CD14-positive monocyte (primary cell): ENCODE data around the gene ZNF385C. TPM values are rescaled to one million over a fixed set of nuclear protein-coding genes. Genes with fewer than 3 reads are reported as not detected.
A peak's percentile ranks its signal among the peaks of the same experiment; 100 is the strongest.

Source experiments
- DNase-seq, 3 donors: peaks; one replicate each; pipeline ENCODE4 v3.0.0-alpha.2; 2011 to 2022
- H2AFZ ChIP-seq: 2 replicates; pipeline ENCODE4 v1.6.0; 2012; ENCODE audit warnings: mild to moderate bottlenecking, low read depth, low read length, inconsistent platforms; ENCODE audit not compliant: insufficient read depth, poor library complexity, severe bottlenecking
- H3K27ac ChIP-seq, 2 donors: 1 replicate in 1 of 2; 2 replicates in 1 of 2; pipeline ENCODE4 v1.5.1; 2012 to 2013; ENCODE audit warnings: low read length in 2 of 2, control low read depth in 1 of 2, inconsistent platforms in 1 of 2, low read depth in 1 of 2, mild to moderate bottlenecking in 1 of 2
- H3K27me3 ChIP-seq, 2 donors: one replicate each; pipeline versions ENCODE4 v1.6.0 to v1.6.1; 2011 to 2013; ENCODE audit warnings: low read length in 2 of 2; ENCODE audit not compliant: control insufficient read depth in 2 of 2, insufficient read depth in 2 of 2
- H3K36me3 ChIP-seq, 2 donors: replicated peaks in 1 of 2; 1 replicate in 1 of 2; 2 replicates in 1 of 2; pipeline versions ENCODE4 v1.5.1 to v1.6.1; 2012 to 2013; ENCODE audit warnings: low read length in 2 of 2, control low read depth in 1 of 2, inconsistent platforms in 1 of 2, mild to moderate bottlenecking in 1 of 2; ENCODE audit not compliant: insufficient read depth in 2 of 2, control insufficient read depth in 1 of 2
- H3K4me1 ChIP-seq, 2 donors: 1 replicate in 1 of 2; 2 replicates in 1 of 2; pipeline versions ENCODE4 v1.5.1 to v1.6.1; 2012 to 2013; ENCODE audit warnings: low read length in 2 of 2, control low read depth in 1 of 2, inconsistent platforms in 1 of 2, mild to moderate bottlenecking in 1 of 2, moderate library complexity in 1 of 2; ENCODE audit not compliant: insufficient read depth in 2 of 2, control insufficient read depth in 1 of 2
- H3K4me2 ChIP-seq: replicated peaks from 2 replicates; pipeline ENCODE3; 2012; ENCODE audit warnings: low read length, moderate library complexity, mild to moderate bottlenecking; ENCODE audit not compliant: poor library complexity, severe bottlenecking; ENCODE audit errors: extremely low read depth
- H3K4me3 ChIP-seq, 3 experiments: fragments of 200-600 bp in 1 of 3; sonication (generic) in 1 of 3; replicated peaks in 1 of 3; 1 replicate in 2 of 3; 2 replicates in 1 of 3; pipeline ENCODE4 v1.5.1; 2011 to 2013; ENCODE audit warnings: low read length in 3 of 3, mild to moderate bottlenecking in 3 of 3, control low read depth in 2 of 3, low read depth in 2 of 3, inconsistent platforms in 1 of 3, moderate library complexity in 1 of 3
- H3K79me2 ChIP-seq: 2 replicates; pipeline ENCODE4 v1.6.0; 2012; ENCODE audit warnings: mild to moderate bottlenecking, control low read depth, inconsistent platforms, low read length, moderate library complexity; ENCODE audit not compliant: insufficient read depth
- H3K9ac ChIP-seq: 2 replicates; pipeline ENCODE4 v1.6.0; 2017; ENCODE audit warnings: low read length, mild to moderate bottlenecking; ENCODE audit not compliant: insufficient read depth, poor library complexity, severe bottlenecking
- H3K9me3 ChIP-seq, 2 donors: replicated peaks in 1 of 2; 1 replicate in 1 of 2; 2 replicates in 1 of 2; pipeline versions ENCODE4 v1.5.1 to v1.6.1; 2012 to 2013; ENCODE audit warnings: low read length in 2 of 2, control low read depth in 1 of 2; ENCODE audit not compliant: control insufficient read depth in 1 of 2, insufficient read depth in 1 of 2
- H4K20me1 ChIP-seq: 2 replicates; pipeline ENCODE4 v1.6.0; 2012; ENCODE audit warnings: mild to moderate bottlenecking, low read length, control low read depth, moderate library complexity; ENCODE audit not compliant: insufficient read depth
- H3K27ac Mint-ChIP-seq, 7 donors: one replicate each; pipeline ENCODE4 v1.8.0; 2020; ENCODE audit warnings: mild to moderate bottlenecking in 7 of 7, mixed read lengths in 7 of 7, moderate library complexity in 6 of 7, inconsistent platforms in 2 of 7
- H3K27me3 Mint-ChIP-seq, 3 donors: one replicate each; pipeline ENCODE4 v1.8.0; 2021 to 2022; ENCODE audit warnings: low read depth in 3 of 3, mild to moderate bottlenecking in 3 of 3, mixed read lengths in 3 of 3, moderate library complexity in 3 of 3, inconsistent platforms in 1 of 3
- H3K36me3 Mint-ChIP-seq, 2 donors: one replicate each; pipeline ENCODE4 v1.8.0; 2020; ENCODE audit warnings: mixed read lengths in 2 of 2, inconsistent platforms in 1 of 2, mild to moderate bottlenecking in 1 of 2
- H3K4me1 Mint-ChIP-seq: one replicate; pipeline ENCODE4 v1.8.0; 2020; ENCODE audit warnings: mild to moderate bottlenecking, mixed read lengths
- H3K4me3 Mint-ChIP-seq, 2 donors: one replicate each; pipeline ENCODE4 v1.8.0; 2020; ENCODE audit warnings: mild to moderate bottlenecking in 2 of 2, mixed read lengths in 2 of 2, moderate library complexity in 1 of 2
- H3K9me3 Mint-ChIP-seq, 7 donors: one replicate each; pipeline ENCODE4 v1.8.0; 2020 to 2022; ENCODE audit warnings: mixed read lengths in 7 of 7, mild to moderate bottlenecking in 6 of 7, moderate library complexity in 6 of 7, inconsistent platforms in 2 of 7
- WGBS: methylation state at CpG from one replicate; pipeline ENCODE4 v1.1.5; 2013; ENCODE audit warnings: missing lambda C conversion rate; ENCODE audit not compliant: insufficient coverage; 5-methylcytosine and 5-hydroxymethylcytosine counted together
- intact Hi-C, 2 donors: fragments of 100-400 bp; cut with micrococcal nuclease; formaldehyde crosslinking; loops; one replicate each; pipeline versions ENCODE4 v1.15.0 to v1.15.1; 2023
- polyA plus RNA-seq, 3 donors: library from polyadenylated mRNA; depleted of rRNA in 1 of 3; unstranded in 2 of 3; stranded (reverse) in 1 of 3; fragments of 300-500 nt in 2 of 3; fragments of >200 nt in 1 of 3; fragmentation: Illumina TruSeq in 2 of 3; gene quantifications; 1 replicate in 2 of 3; 2 replicates in 1 of 3; pipeline ENCODE4 v1.2.3, GENCODE V29; 2012 to 2021
- TF ChIP-seq, protein P1 (sequence below): fragments of 200-600 bp; IDR thresholded peaks from one replicate; pipeline ENCODE4 v1.8.0; 2022; ENCODE audit warnings: antibody characterized with exemption, mild to moderate bottlenecking

ZNF385C gene
- polyA plus RNA-seq, 3 donors: 0.09 to 0.55 TPM; not detected in 1

DNA sequence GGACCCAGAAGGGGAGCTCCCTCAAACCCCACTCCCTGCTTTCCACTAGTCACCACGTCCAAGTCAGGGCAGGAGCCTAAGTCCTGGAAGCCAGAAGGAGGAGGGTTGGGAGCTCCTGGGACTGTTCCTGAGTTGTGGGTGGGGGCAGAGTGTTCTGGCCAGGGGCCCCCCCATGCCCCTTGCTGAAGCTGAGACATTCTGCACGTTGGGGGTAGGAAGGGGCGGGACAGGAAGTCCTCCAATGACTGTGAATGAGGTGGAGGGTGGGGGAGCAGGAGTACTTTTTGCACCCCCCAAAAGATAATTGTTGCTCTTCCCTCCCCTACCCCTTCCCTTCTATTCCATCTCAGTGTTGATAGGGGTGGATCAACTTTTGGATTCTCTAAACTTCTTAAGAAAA lies 26.5 kb downstream of the ZNF385C start:
- H3K79me2 ChIP-seq: no peaks in the 10 kb centered on the region
- peaks cover 4 to 25% of the 10 kb centered on the region in 2 donors for H3K27me3 ChIP-seq
- no CpG with 5 or more reads among the region's 3 CpGs for WGBS
- H4K20me1 ChIP-seq: no peaks in the 10 kb centered on the region
- peaks cover 11 to 15% of the 10 kb centered on the region in 2 donors for H3K4me1 ChIP-seq
- TF ChIP-seq, protein P1, sequence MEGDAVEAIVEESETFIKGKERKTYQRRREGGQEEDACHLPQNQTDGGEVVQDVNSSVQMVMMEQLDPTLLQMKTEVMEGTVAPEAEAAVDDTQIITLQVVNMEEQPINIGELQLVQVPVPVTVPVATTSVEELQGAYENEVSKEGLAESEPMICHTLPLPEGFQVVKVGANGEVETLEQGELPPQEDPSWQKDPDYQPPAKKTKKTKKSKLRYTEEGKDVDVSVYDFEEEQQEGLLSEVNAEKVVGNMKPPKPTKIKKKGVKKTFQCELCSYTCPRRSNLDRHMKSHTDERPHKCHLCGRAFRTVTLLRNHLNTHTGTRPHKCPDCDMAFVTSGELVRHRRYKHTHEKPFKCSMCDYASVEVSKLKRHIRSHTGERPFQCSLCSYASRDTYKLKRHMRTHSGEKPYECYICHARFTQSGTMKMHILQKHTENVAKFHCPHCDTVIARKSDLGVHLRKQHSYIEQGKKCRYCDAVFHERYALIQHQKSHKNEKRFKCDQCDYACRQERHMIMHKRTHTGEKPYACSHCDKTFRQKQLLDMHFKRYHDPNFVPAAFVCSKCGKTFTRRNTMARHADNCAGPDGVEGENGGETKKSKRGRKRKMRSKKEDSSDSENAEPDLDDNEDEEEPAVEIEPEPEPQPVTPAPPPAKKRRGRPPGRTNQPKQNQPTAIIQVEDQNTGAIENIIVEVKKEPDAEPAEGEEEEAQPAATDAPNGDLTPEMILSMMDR: no peak
- Mint-ChIP-seq H3K27ac (no peak overlapping the region), H3K4me3 (peak overlapping the region in 1 of 2 donors; percentile 78), H3K27me3 (peaks cover 29 to 34% (median 30%) of the 10 kb centered on the region in 3 donors), H3K9me3 (peaks cover 0 to 2% (median 1%) of the 10 kb centered on the region in 7 donors), H3K36me3 (peaks cover 0 to 5% of the 10 kb centered on the region in 2 donors), H3K4me1 (peaks cover 10% of the 10 kb centered on the region)
- DNase-seq: no peak
- peak overlapping the region; percentile 76 for H3K4me2 ChIP-seq
- H3K9ac ChIP-seq: peak overlapping the region; percentile 27
- H2AFZ ChIP-seq: peak overlapping the region; percentile 77
- no peak overlapping the region for H3K27ac ChIP-seq
- H3K36me3 ChIP-seq: no peaks in the 10 kb centered on the region
- intact Hi-C loops: no loop called here
- H3K9me3 ChIP-seq: no peaks in the 10 kb centered on the region
- H3K4me3 ChIP-seq: peak overlapping the region in 1 of 3 experiments; percentile 69

GRCh38 chr17:42068979-42069378 lies 29.3 kb downstream of the ZNF385C start:
- Histone ChIP-seq H3K4me2 (no peak overlapping the region), H3K27me3 (peaks cover 4 to 25% of the 10 kb centered on the region in 2 donors), H3K36me3 (no peaks in the 10 kb centered on the region), H3K27ac (no peak overlapping the region), H3K9ac (no peak overlapping the region), H3K4me3 (no peak overlapping the region), H2AFZ (no peak overlapping the region), H3K4me1 (peaks cover 14 to 21% of the 10 kb centered on the region in 2 donors), H4K20me1 (no peaks in the 10 kb centered on the region), H3K79me2 (no peaks in the 10 kb centered on the region), H3K9me3 (no peaks in the 10 kb centered on the region)
- peaks cover 28 to 33% (median 29%) of the 10 kb centered on the region in 3 donors for H3K27me3 Mint-ChIP-seq
- DNase-seq: no peak
- H3K9me3 Mint-ChIP-seq: peaks cover 0 to 2% (median 1%) of the 10 kb centered on the region in 7 donors
- H3K27ac Mint-ChIP-seq: no peak overlapping the region
- intact Hi-C loops: loop anchor here in 1 of 2 donors (5.0 kb wide), 1 partner anchor 33 kb away; no protein-coding TSS in a partner anchor
- H3K4me3 Mint-ChIP-seq: no peak overlapping the region
- 84% methylated on average over 2 of the region's 3 CpGs for WGBS
- H3K36me3 Mint-ChIP-seq: peaks cover 0 to 4% of the 10 kb centered on the region in 2 donors
- TF ChIP-seq, protein P1: no peak
- peaks cover 17% of the 10 kb centered on the region for H3K4me1 Mint-ChIP-seq
